ENCODE results near the gene NME5.

Gene NME5

GRCh38 chr5:138111181-138111580, 28.0 kb downstream of the NME5 start:
- H3K79me2 ChIP-seq (ENCODE audit: insufficient read depth, low read depth): no peaks in the 10 kb centered on the region
- no peaks in the 10 kb centered on the region for H3K4me1 ChIP-seq (ENCODE audit: low read depth, poor library complexity, severe bottlenecking)
- no peaks in the 10 kb centered on the region for H3K36me3 ChIP-seq (ENCODE audit: insufficient read depth)
- no peak overlapping the region for H2AFZ ChIP-seq (ENCODE audit: low read depth)
- no peaks in the 10 kb centered on the region for H4K20me1 ChIP-seq (ENCODE audit: insufficient read depth)
- H3K27me3 ChIP-seq (ENCODE audit: insufficient read depth, low read depth): no peaks in the 10 kb centered on the region
- H3K9ac ChIP-seq: no peak overlapping the region
- H3K4me3 ChIP-seq (IDR thresholded peaks at IDR 0.05; ENCODE audit: insufficient read depth, low read depth, low read length): no peak overlapping the region
- H3K27ac ChIP-seq: no peak overlapping the region
- no peak overlapping the region for H3K4me2 ChIP-seq
- TF ChIP-seq CTCF (conservative IDR thresholded peaks at IDR 0.05; ENCODE audit: low read depth, low read length): no peak

- Histone ChIP-seq H2AFZ (ENCODE audit: low read depth) (no peak overlapping the region), H3K4me3 (IDR thresholded peaks at IDR 0.05; ENCODE audit: insufficient read depth, low read depth, low read length) (no peak overlapping the region), H3K36me3 (ENCODE audit: insufficient read depth) (no peaks in the 10 kb centered on the region), H3K9ac (no peak overlapping the region), H3K4me1 (ENCODE audit: low read depth, poor library complexity, severe bottlenecking) (no peaks in the 10 kb centered on the region), H3K27ac (no peak overlapping the region), H4K20me1 (ENCODE audit: insufficient read depth) (no peaks in the 10 kb centered on the region), H3K79me2 (ENCODE audit: insufficient read depth, low read depth) (no peaks in the 10 kb centered on the region), H3K4me2 (no peak overlapping the region), H3K27me3 (ENCODE audit: insufficient read depth, low read depth) (no peaks in the 10 kb centered on the region)
- no peak for TF ChIP-seq CTCF (conservative IDR thresholded peaks at IDR 0.05; ENCODE audit: low read depth, low read length)
Observed at GRCh38 chr5:138110266-138110963, 28.8 kb downstream of the NME5 start.

GRCh38 chr5:138109463-138110265, 29.6 kb downstream of the NME5 start:
- no peak overlapping the region for H2AFZ ChIP-seq (ENCODE audit: low read depth)
- H3K4me2 ChIP-seq: no peak overlapping the region
- no peak overlapping the region for H3K27ac ChIP-seq
- TF ChIP-seq CTCF (conservative IDR thresholded peaks at IDR 0.05; ENCODE audit: low read depth, low read length): no peak
- no peaks in the 10 kb centered on the region for H3K27me3 ChIP-seq (ENCODE audit: insufficient read depth, low read depth)
- no peak overlapping the region for H3K9ac ChIP-seq
- H3K4me3 ChIP-seq (IDR thresholded peaks at IDR 0.05; ENCODE audit: insufficient read depth, low read depth, low read length): no peak overlapping the region
- H3K4me1 ChIP-seq (ENCODE audit: low read depth, poor library complexity, severe bottlenecking): no peaks in the 10 kb centered on the region
- H3K36me3 ChIP-seq (ENCODE audit: insufficient read depth): no peaks in the 10 kb centered on the region
- H3K79me2 ChIP-seq (ENCODE audit: insufficient read depth, low read depth): no peaks in the 10 kb centered on the region
- no peaks in the 10 kb centered on the region for H4K20me1 ChIP-seq (ENCODE audit: insufficient read depth)

GRCh38 chr5:138107213-138107612, 32.0 kb downstream of the NME5 start:
- Histone ChIP-seq H2AFZ (ENCODE audit: low read depth) (no peak overlapping the region), H3K79me2 (ENCODE audit: insufficient read depth, low read depth) (no peaks in the 10 kb centered on the region), H3K36me3 (ENCODE audit: insufficient read depth) (no peaks in the 10 kb centered on the region), H3K27me3 (ENCODE audit: insufficient read depth, low read depth) (no peaks in the 10 kb centered on the region), H3K4me1 (ENCODE audit: low read depth, poor library complexity, severe bottlenecking) (no peaks in the 10 kb centered on the region), H3K9ac (no peak overlapping the region), H3K4me3 (IDR thresholded peaks at IDR 0.05; ENCODE audit: insufficient read depth, low read depth, low read length) (no peak overlapping the region), H3K4me2 (no peak overlapping the region), H3K27ac (no peak overlapping the region), H4K20me1 (ENCODE audit: insufficient read depth) (no peaks in the 10 kb centered on the region)
- no peak for TF ChIP-seq CTCF (conservative IDR thresholded peaks at IDR 0.05; ENCODE audit: low read depth, low read length)

Data from KMS-11 (cell line).